Right lobe of liver (tissue), 4 donors: ENCODE data around the gene BMP5.

Source experiments
- POLR2A ChIP-seq: fragments of 450-650 bp; IDR thresholded peaks from one replicate; pipeline ENCODE4 v1.6.1; 2017; ENCODE audit warnings: antibody characterized with exemption, mild to moderate bottlenecking
- TF ChIP-seq, protein P1 (sequence below), 4 donors: fragments of 200-600 bp in 3 of 4; fragments of 450-650 bp in 1 of 4; IDR thresholded peaks; one replicate each; pipeline versions ENCODE4 v1.5.1 to v1.8.0; 2016 to 2022; ENCODE audit warnings: antibody characterized with exemption in 4 of 4, mild to moderate bottlenecking in 2 of 4
- donor health status: DM: no; HTN: no; CAD: no.
- donor health status: DM: no; HTN: no; CAD: no.
- donor health status: DM: no; HTN: yes; CAD: no.

DNA sequence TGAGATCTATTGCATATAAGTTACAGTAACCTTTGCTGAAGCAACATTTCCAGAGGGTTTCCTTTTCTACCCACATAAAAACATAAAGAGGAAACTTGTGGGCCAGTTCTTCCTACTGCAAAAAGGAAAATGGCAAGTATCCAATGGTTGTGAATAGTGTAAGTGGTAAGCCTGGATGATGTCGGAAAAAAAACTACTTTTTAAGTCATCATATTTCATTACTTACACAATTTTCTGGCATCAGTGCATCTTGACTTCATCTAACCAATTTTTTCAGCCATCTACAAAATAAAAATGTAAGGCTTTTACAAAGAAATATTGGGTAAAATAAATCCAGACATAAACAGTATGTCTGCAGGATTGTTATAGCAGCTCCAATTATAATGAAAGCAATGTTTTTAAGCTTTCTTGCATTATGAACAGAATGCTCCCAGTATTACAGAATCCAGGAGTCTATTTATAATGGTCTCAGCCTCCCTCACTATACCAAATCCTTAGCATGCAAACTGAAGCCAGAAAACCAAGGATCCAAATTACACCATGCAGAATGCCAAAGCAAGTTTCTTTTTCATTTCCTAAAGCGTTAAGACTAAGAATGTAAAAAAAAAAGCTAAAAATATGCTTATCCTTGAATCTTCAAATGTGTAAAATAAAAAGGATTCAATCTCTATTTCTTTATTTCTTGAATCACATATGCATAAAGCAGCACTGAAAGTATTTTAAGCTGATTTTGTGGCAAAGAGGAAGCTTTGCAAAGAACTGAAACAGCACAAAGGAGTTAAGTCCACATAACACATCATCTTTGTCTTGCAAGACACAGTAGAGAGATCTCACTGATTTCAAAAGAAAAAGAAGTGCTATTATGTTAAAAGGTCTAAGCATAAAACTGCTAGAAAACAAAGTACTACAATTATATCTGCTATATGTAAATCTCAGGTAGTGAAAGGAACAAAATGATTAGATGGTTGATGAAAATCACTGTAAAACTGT lies 169.6 kb downstream of the BMP5 start:
- TF ChIP-seq POLR2A: no peak
- TF ChIP-seq, protein P1, sequence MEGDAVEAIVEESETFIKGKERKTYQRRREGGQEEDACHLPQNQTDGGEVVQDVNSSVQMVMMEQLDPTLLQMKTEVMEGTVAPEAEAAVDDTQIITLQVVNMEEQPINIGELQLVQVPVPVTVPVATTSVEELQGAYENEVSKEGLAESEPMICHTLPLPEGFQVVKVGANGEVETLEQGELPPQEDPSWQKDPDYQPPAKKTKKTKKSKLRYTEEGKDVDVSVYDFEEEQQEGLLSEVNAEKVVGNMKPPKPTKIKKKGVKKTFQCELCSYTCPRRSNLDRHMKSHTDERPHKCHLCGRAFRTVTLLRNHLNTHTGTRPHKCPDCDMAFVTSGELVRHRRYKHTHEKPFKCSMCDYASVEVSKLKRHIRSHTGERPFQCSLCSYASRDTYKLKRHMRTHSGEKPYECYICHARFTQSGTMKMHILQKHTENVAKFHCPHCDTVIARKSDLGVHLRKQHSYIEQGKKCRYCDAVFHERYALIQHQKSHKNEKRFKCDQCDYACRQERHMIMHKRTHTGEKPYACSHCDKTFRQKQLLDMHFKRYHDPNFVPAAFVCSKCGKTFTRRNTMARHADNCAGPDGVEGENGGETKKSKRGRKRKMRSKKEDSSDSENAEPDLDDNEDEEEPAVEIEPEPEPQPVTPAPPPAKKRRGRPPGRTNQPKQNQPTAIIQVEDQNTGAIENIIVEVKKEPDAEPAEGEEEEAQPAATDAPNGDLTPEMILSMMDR (IDR thresholded peaks at IDR 0.05): no peak
